ENCODE measurements around the gene KCNK3. TPM values are rescaled to one million over a fixed set of nuclear protein-coding genes. Genes with fewer than 3 reads are reported as not detected.

KCNK3 gene
- total RNA-seq, 1 experiment from 2014 or later = 0.09 TPM

- no peak overlapping the region for H3K4me3 Mint-ChIP-seq
- Histone ChIP-seq H3K4me2 (ENCODE audit: insufficient read depth, insufficient read length, low read length) (no peak overlapping the region), H2AFZ (ENCODE audit: low read length) (no peak overlapping the region), H3T11ph (ENCODE audit: low read length) (no peak overlapping the region), H3K9me3 (ENCODE audit: control insufficient read depth, low read depth, low read length) (no peaks in the 10 kb centered on the region), H3K9ac (ENCODE audit: extremely low read depth, insufficient read length, low read length) (no peak overlapping the region), H3K23me2 (ENCODE audit: insufficient read length, low read depth, low read length, poor library complexity, severe bottlenecking) (no peaks in the 10 kb centered on the region), H2BK5ac (ENCODE audit: insufficient read length, low read length) (no peak overlapping the region), H4K8ac (replicated peaks; ENCODE audit: insufficient read length, low read depth, low read length) (no peak overlapping the region), H3K4me1 (ENCODE audit: insufficient read depth, low read length) (peaks cover 6% of the 10 kb centered on the region; the same call in 1 of the 2 replicates), H3K18ac (ENCODE audit: insufficient read length, low read depth, low read length) (no peak overlapping the region), H3K14ac (ENCODE audit: insufficient read depth, low read length) (no peak overlapping the region), H2BK15ac (ENCODE audit: low read depth, low read length) (no peak overlapping the region), H4K5ac (ENCODE audit: insufficient read length, low read depth, low read length) (no peak overlapping the region), H3K27ac (ENCODE audit: insufficient read length, low read depth, low read length) (no peak overlapping the region), H3K23ac (ENCODE audit: insufficient read length, low read depth, low read length) (no peak overlapping the region), H2AK5ac (ENCODE audit: insufficient read length, low read length) (no peak overlapping the region), H4K91ac (ENCODE audit: insufficient read length, low read depth, low read length) (no peak overlapping the region), H4K20me1 (ENCODE audit: control insufficient read depth, insufficient read depth, insufficient read length) (no peaks in the 10 kb centered on the region), H2BK20ac (ENCODE audit: low read depth, low read length, poor library complexity, severe bottlenecking) (no peak overlapping the region), H3K56ac (ENCODE audit: insufficient read length, low read depth, low read length) (no peak overlapping the region), H3K4ac (ENCODE audit: low read depth, low read length) (no peak overlapping the region), H2BK12ac (ENCODE audit: insufficient read length, low read depth, low read length) (no peak overlapping the region), H3K27me3 (ENCODE audit: insufficient read depth, low read length) (no peaks in the 10 kb centered on the region), H2BK120ac (ENCODE audit: low read depth, low read length, poor library complexity, severe bottlenecking) (no peak overlapping the region), H3K79me1 (ENCODE audit: insufficient read depth, low read depth, low read length, poor library complexity, severe bottlenecking) (no peaks in the 10 kb centered on the region), H3K79me2 (ENCODE audit: insufficient read depth, low read length) (no peaks in the 10 kb centered on the region)
- TF ChIP-seq CTCF (conservative IDR thresholded peaks at IDR 0.05) = no peak
- H3K27ac Mint-ChIP-seq = no peak overlapping the region
- no peak for DNase-seq
- peaks cover 0 to 3% of the 10 kb centered on the region in 2 experiments; a peak in 1 of 5 replicates for H3K9me3 Mint-ChIP-seq
- WGBS (ENCODE audit: extremely low coverage, insufficient read length, low lambda C conversion rate) = no CpG with 5 or more reads among the region's 7 CpGs
- H3K4me1 Mint-ChIP-seq = peaks cover 30 to 45% of the 10 kb centered on the region in 2 experiments
- H3K36me3 Mint-ChIP-seq (ENCODE audit: insufficient read depth in 1 of 3, low read depth in 3 of 3) = no peaks in the 10 kb centered on the region
- peaks cover 26% of the 10 kb centered on the region for H3K27me3 Mint-ChIP-seq (ENCODE audit: low read depth)
Observed at GRCh38 chr2:26651470-26651771, 41.1 kb upstream of the KCNK3 start.

All from H9 (cell line).